NCI-H1417 (cell line): ENCODE results near the gene SASH1.
A peak's percentile ranks its signal among the peaks of the same experiment; 100 is the strongest.
"Not testable (repeated sequence)": the region's sequence is repeated elsewhere in the genome, so short reads cannot be mapped to it uniquely, and the experiment has no call there.

ENCODE experiments used
- DNase-seq, 3 experiments: peaks; one replicate each; lab custom pipeline; 2025; lab: John Stamatoyannopoulos, UW

SASH1 gene

DNA sequence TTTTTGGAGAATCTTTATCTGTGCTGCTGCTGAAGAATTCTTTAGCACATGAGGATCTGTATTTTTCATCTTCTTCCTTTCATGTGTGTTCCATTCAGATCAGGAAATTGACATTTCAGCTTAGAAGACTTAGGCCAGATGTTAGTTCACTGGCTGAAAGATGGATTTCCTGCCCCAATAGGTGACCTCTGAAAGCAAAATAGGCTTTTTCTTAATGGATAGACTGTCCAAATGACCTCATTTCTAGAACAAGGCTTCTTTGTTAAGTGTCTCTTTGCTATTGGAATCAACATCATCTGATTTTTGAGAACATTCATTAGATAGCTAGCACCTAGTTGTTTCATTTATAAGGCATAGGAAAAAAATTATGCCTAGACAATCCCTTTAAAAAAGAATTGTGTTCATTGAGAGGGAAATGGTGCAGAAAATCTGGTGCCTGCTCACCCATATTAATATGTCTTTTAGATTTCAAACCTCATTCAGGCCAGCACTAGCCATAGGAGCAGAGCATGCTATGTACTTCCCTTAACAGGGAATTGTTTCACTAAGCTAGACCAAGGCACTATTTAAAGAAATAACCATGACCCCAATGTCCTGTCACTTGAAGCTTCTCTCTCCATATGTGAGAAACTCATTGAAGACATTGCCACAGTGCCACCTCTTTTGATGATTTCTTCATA, 13.6 kb upstream of the SASH1 start:
- DNase-seq = no peak

GRCh38 chr6:148329596-148330381, 12.8 kb upstream of the SASH1 start:
- DNase-seq = no peak

DNA sequence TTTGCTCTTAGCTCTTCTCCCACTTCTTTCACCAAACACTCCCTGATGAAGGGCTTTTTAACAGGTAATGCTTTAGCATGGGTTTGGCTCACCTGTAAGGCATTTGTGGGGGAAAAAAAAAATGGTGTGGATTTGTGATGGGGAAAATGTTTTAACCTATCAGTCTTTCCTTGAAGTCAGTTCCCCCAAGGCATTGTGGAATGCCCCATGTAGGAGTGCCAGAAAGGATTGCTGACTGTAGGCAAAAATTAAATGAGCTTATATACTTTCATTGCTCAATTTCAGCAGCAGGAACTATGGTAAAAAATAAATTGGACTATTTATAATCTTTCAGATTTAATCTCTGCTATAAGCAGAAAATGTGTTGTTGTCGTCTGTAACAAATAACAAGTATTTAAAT, 10.6 kb upstream of the SASH1 start:
- DNase-seq = no peak

- DNase-seq = no peak
These were observed 5.7 kb upstream of the SASH1 start for GRCh38 chr6:148336901-148337300.

DNA sequence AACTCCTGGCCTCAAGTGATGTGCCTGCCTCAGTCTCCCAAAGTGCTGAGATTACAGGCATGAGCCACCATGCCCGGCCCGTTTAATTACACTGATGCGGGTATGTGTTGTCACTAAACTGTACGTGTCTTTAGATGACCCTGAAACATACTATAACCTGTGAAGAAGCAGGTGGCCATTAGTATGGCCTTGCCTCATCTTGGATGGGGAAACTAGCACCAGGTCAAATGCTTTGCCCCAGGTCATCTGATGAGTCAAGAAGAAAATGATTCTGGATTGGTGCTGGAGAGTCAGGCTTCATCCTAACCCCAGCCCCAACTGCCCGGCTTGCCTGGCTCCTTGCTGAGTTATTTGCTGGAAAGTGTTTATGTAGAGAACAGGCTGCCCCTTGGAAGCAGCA, 2.9 kb upstream of the SASH1 start:
- no peak for DNase-seq

DNA sequence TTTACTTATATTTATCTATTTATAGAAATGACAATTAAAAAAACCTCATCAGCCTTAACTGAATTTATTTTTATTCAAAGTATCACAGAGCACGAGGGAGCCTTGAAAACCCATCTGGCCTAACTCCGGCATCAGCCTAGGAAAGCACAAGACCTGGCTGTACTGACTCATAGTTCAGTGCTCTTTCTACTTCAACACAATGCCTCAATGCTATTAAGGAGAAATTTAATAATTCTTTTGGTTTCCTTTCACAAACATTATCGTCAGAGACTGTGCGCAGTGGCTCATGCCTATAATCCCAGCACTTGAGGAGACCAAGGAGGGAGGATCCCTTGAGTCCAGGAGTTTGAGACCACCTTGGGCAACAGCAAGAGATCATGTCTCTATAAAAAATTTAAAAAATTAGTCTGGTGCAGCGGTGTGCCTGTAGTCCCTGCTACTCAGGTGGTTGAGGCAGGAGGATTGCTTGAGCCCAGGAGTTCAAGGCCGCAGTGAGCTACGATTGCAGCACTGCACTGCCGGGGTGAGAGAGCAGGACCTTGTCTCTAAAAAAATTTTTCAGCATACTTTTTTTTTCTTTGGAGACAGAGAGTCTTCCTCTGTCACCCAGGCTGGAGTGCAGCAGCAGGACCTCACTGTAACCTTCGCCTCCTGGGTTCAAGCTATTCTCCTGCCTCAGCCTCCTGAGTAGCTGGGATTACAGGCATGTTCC, 1.9 kb upstream of the SASH1 start:
- no peak for DNase-seq

GRCh38 chr6:148342100-148342349, 613 bp upstream of the SASH1 start:
- DNase-seq = no peak

DNA sequence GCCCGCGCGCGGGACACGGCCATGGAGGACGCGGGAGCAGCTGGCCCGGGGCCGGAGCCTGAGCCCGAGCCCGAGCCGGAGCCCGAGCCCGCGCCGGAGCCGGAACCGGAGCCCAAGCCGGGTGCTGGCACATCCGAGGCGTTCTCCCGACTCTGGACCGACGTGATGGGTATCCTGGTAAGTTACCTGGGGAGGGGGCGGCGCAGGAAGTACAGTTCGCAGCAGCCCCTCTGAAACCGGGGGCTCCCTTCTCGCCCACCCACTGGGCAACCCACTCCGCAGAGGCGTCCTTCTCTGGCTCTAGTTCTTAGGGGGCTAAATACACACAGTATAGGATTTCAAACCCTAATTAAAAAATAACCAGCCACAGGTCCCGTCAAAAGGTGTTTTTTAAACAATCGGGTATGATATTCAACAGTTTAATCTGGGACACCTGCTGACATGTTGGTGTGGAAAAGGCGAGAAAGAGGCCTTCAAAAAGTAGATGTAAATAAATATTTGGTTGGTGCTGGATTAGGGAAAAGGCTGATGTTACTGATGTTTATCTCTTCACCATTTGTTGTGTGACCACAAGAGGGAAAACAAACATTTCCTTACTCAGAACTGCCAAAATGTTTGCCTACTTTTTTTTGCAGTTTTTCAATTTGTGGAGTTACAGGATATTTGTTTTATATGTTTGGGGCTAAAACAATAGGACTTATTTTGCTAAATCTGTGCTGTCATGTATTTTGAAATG, 577 bp downstream of the SASH1 start:
- peak in 2 of 3 experiments; percentile 64 to 66 for DNase-seq

- DNase-seq = no peak
These were observed 2.5 kb downstream of the SASH1 start for GRCh38 chr6:148345176-148345575.

DNA sequence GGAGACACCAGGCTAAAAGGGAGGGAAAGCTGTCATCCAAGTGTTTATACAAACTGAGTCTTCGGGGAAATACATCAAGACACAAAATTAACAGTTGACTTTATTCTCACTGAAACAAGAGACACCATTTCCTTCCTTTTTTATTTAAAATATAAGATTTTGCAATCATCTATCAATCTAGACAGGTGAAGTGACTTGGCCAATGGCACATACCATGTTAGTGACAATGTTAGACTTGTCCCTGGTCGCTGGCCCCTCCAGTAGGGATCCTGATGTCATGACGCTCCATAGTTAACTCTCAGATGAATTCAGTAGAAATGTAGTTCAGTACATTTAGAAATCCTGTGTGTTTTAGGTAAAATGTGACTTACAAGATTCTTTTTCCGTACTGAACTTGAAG, 2.9 kb downstream of the SASH1 start:
- no peak for DNase-seq

DNA sequence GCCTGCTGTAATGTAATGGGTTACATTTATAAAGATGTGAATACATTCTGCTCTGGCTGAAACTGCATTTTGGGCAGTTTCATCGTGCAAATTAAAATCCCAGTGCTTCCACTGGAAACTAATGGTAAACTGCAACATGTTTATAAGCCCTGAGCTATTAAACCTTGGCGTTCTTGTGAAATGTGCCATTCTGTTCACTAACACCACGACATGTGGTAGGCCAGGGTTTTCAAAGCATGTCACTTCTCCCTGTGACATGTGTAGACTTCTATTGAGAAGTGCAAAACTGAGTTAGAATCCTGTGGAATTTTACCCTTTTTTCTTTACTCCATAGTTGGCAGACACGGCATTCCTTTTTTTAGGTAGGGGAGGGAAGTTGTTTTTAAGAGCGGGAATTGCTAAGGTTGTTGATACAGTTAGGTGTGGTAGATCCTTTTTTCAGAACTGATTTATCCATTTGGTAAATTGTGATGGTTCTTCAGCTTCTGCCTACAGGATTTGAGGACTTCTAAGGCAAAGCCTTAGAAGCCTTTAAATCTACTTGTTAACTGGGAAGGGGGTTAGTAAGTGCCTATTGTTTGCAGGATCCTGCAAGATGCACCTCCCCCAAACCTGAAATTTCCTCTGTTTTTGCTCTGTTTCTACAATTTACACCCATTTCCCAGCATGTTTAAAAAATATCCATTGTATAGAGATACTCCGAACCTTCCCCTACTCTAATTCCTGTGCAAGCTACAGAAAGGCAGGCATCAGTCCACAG, 4.2 kb downstream of the SASH1 start:
- DNase-seq = no peak

GRCh38 chr6:148347441-148348054, 4.9 kb downstream of the SASH1 start:
- no peak for DNase-seq

DNA sequence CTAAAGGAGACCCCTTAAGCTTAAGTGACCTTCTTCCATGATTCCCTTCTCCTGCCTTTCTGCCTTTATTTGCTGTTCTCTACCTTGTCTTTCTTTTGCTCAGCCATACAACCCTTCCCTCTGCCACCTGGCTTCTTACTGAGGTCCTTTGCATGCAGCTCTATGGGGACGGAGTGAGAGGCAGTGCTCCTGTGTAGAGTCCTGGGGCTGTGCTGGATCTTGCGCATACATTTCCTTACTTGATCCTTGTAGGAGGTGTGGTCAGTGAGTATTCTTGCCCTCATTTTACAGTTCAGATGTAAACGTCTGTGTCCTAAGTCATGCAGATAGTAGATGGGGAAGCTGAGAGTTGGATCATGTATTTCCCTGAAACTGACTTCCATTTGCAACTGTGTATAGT, 5.7 kb downstream of the SASH1 start:
- DNase-seq = no peak

DNA sequence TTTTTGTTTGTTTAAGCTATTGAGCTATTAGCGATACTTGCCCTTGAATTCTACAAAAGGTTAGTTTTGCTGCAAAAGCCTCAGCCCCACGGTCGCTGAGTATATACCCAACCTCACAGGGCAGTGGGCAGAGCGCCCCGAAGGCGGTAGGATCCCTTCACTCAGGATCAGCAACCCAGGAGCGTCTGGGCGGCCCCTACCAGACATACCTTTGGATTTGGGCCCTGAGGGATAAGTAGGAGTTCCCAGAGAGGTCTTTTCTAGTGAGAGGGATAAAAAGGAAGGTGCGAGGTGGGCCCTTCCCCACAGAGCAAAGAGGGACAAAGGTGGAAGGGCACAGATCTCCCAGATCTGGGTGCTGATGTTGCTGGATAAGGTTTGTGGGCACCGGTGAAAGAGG, 6.1 kb downstream of the SASH1 start:
- no peak for DNase-seq

DNA sequence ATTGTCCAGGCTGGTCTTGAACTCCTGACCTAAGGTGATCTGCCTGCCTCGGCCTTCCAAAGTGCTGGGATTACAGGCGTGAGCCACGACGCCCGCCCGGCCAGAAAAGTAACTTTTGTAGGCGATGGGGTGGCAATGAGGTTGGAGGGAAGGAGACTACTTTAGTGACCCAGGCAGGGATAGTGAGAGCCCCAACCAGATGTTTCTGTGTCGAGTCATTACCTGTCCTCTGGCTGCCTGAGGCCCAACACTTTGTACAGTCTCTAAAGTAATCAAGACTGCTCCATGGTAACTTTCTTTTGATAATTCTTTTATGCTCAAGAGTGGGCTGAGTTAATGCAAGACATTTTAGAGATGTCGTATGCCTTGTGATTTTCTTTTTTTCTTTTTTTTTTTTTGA, 6.8 kb downstream of the SASH1 start:
- no peak for DNase-seq

DNA sequence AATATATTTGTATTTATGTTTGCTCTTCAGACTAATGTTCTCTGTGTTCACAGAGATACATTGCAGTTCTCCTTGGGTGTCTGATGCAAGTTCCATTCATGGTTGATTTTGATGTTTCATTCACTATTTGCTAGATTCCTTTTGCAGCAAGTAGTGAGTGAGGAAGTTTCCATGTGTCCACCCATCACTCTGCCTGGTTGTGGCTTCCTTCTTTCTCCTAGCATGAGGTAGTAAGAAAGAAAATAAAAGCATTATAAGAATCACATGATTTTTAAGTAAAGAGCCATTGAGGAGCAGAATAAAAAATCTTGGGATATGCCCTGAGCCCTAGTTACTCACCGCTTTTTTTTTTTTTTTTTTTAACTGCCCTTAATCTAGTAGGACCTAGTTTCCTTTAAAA, 8.7 kb downstream of the SASH1 start:
- peak in 1 of 3 experiments; percentile 11 for DNase-seq

DNA sequence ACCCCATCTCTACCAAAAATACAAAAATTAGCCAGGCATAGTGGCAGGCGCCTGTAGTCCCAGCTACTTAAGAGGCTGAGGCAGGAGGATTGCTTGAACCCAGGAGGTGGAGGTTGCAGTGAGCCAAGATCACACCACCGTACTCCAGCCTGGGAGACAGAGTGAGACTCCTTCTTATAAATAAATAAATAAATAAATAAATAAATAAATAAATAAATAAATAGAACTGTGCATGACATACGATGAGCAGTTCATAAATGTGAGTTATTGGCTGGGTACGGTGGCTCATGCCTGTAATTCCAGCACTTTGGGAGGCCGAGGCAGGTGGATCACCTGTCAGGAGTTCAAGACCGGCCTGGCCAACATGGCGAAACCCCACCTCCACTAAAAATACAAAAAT, 9.8 kb downstream of the SASH1 start:
- not testable (repeated sequence) for DNase-seq

GRCh38 chr6:148358196-148358785, 15.7 kb downstream of the SASH1 start:
- no peak for DNase-seq

DNA sequence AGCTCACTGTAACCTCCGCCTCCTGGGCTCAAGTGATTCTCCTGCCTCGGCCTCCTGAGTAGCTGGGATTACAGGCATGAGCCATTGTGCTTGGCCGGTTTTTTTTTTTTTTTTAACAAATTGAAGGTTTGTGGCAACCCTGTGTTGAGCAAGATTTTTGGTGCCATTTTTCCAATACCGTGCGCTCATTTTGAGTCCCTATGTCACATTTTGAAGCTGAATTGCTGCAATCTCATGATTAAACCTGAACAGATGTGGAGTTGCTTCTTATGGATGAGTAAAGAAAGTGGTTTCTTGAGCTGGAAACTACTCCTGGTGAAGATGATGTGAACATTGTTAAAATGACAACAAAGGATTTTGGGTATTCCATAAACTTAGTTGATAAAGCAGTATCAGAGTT, 16.6 kb downstream of the SASH1 start:
- DNase-seq = no peak

- DNase-seq = no peak
These were observed 21.6 kb downstream of the SASH1 start for GRCh38 chr6:148364056-148364824.
